GM13976 (cell line): ENCODE data around the gene RSPH4A.
A peak's percentile ranks its signal among the peaks of the same experiment; 100 is the strongest.

Source experiments
- DNase-seq: peaks from one replicate; pipeline ENCODE4 v3.0.0; 2012; ENCODE audit warnings: low spot score
- in situ Hi-C: fragments of 300-500 bp; cut with MboI; formaldehyde crosslinking; loops from one replicate; pipeline ENCODE4 v1.12.0; 2022; ENCODE audit warnings: low sequenced_read_pairs, mixed read lengths, inconsistent platforms; ENCODE audit not compliant: unreplicated experiment
- TF ChIP-seq, protein P1 (sequence below): IDR thresholded peaks from 2 replicates; pipeline ENCODE4 v1.5.1; 2012; ENCODE audit warnings: borderline replicate concordance, mild to moderate bottlenecking; ENCODE audit not compliant: insufficient read depth; ENCODE audit errors: extremely low read depth, missing control alignments, control extremely low read depth

RSPH4A gene

GRCh38 chr6:116625872-116626271 is 9.6 kb downstream of the RSPH4A start:
- TF ChIP-seq, protein P1, sequence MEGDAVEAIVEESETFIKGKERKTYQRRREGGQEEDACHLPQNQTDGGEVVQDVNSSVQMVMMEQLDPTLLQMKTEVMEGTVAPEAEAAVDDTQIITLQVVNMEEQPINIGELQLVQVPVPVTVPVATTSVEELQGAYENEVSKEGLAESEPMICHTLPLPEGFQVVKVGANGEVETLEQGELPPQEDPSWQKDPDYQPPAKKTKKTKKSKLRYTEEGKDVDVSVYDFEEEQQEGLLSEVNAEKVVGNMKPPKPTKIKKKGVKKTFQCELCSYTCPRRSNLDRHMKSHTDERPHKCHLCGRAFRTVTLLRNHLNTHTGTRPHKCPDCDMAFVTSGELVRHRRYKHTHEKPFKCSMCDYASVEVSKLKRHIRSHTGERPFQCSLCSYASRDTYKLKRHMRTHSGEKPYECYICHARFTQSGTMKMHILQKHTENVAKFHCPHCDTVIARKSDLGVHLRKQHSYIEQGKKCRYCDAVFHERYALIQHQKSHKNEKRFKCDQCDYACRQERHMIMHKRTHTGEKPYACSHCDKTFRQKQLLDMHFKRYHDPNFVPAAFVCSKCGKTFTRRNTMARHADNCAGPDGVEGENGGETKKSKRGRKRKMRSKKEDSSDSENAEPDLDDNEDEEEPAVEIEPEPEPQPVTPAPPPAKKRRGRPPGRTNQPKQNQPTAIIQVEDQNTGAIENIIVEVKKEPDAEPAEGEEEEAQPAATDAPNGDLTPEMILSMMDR = no peak
- DNase-seq = no peak
- in situ Hi-C loops = no loop called here

GRCh38 chr6:116629563-116629981 is 13.3 kb downstream of the RSPH4A start:
- no peak for DNase-seq
- TF ChIP-seq, protein P1 = no peak
- in situ Hi-C loops = no loop called here

- DNase-seq = no peak
- TF ChIP-seq, protein P1 = no peak
- in situ Hi-C loops = no loop called here
Measured at GRCh38 chr6:116631379-116631990, 15.2 kb downstream of the RSPH4A start.

GRCh38 chr6:116633685-116634084 is 17.4 kb downstream of the RSPH4A start:
- no peak for DNase-seq
- in situ Hi-C loops = no loop called here
- TF ChIP-seq, protein P1 = peak; percentile 14

DNA sequence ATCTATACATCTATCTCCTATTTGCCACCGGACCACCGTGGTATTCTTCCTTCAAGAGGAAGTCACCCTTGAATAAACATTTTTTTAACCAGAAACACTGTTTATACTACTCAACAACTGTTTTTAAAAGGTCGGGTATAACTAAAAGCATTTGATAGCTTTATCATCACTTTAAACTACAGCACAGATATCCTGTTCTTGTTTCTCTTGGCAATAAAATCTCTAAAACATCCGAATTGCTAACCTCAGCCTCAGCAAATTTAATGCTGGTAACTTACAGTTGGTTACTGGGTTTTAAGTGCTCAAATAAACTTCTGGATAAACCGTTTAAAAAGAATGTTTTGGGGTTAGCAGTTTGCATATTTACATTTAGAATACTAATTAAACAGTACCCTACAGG is 31.9 kb downstream of the RSPH4A start:
- DNase-seq = no peak
- in situ Hi-C loops = no loop called here
- TF ChIP-seq, protein P1 = no peak

- DNase-seq = no peak
- TF ChIP-seq, protein P1 = no peak
- in situ Hi-C loops = no loop called here
Measured at GRCh38 chr6:116649129-116649528, 32.9 kb downstream of the RSPH4A start.
